HG03097 (cell line): ENCODE measurements around the gene PNKD.
"Not testable (repeated sequence)": the region's sequence is repeated elsewhere in the genome, so short reads cannot be mapped to it uniquely, and the experiment has no call there.

Experiments
- ATAC-seq: cut with Tn5 transposase; IDR thresholded peaks from one replicate; pipeline ENCODE4 v1.9.1; 2021; ENCODE audit not compliant: unreplicated experiment, low FRiP score

The PNKD gene

DNA sequence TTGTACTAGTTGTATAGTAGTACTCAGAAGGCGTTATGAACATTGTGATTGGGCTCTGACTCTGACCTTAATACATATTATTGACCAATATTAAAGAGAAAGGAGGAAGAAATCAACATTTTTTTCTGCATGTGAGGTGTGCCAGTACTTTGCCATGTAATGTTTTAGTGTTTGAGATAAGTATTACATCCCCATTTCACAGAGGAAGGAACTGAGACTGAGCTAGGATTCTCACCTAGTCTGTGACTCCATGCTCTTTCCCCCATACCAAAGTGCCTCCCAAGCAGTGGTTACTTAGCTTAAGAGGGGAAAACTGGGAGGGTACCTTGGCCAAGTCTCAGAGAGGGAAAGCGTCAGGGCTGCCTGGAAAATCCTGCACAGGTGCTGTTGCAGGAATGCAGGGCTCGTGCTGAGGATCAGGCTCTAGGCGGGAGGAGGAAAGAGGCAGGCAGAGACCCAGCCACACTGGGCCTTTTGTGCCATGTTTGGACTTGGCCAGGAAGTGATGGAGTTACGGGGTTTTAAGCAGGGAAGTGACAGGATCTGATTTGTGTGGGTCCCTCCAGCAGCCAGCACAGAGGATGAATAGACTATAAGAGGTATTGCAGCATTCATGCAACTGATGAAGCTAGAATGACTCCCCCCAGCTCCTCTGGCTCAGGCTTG is 1.7 kb downstream of the PNKD start:
- no peak for ATAC-seq

DNA sequence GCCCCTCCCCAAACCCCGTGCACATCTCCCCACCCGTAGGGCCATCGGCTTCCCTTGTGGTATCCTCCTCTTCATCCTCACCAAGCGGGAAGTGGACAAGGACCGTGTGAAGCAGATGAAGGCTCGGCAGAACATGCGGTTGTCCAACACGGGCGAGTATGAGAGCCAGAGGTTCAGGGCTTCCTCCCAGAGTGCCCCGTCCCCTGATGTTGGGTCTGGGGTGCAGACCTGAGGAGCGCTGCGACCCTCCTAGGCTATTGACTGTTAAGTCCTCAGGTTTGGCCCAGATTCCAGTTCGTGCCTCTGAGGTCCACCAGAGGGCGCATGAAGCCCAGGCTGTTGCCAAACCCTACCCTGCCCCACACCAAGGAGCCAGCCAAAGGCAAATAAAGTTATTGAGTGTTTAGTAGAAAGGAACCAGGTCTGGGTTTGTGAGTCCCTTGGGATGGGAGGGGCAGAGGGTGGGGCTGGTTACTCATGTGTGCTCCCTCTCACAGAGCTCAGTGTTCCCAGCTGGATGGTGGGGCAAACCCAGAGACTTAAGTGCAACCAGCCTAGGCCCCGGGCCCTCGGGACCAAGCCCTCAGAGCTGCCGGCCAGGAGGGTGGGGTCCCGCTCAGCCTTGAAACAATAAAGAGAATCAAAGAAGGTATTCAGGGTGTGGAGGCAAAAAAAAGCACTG is 2.4 kb downstream of the PNKD start:
- peak; percentile 25 for ATAC-seq

DNA sequence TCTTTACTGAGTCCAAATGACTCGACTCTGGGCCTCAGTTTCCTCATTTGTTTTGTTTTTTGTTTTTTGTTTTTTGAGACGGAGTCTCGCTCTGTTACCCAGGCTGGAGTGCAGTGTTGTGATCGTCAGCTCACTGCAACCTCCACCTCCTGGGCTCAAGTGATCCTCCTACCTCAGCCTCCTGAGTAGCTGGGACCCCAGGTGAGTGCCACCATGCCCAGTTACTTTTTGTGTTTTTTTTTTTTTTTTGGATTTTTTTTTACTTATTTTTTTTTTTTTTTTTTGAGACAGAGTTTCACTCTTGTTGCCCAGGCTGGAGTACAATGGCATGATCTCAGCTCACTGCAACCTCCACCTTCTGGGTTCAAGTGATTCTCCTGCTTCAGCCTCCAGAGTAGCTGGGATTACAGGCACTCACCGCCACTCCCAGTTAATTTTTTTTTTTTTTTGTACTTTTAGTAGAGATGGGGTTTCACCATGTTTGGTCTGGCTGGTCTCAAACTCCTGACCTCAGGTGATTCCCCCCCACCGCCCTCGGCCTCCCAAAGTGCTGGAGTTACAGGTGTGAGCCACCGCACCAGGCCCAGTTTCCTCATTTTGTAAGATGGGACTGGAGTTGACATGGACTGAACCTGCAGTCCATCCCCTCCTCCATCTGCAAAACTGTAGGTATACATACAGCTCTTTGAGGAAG is 3.0 kb downstream of the PNKD start:
- not testable (repeated sequence) for ATAC-seq

DNA sequence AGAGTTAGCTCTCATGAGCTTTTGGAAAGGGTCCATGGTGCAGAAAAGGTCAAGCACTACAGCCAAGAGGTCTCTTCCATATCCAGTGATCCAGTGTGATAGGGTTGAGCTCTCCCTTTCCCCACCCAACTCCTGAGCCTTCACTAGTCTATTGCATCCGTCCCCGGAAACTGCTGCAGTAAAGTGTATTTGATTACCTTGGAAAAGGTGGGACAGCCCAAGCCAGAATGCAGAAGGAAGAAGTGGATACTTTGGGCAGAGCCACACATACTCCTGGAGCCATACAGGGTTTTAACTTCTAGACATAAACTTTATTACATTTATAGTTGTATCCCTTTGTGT is 3.6 kb downstream of the PNKD start:
- no peak for ATAC-seq

DNA sequence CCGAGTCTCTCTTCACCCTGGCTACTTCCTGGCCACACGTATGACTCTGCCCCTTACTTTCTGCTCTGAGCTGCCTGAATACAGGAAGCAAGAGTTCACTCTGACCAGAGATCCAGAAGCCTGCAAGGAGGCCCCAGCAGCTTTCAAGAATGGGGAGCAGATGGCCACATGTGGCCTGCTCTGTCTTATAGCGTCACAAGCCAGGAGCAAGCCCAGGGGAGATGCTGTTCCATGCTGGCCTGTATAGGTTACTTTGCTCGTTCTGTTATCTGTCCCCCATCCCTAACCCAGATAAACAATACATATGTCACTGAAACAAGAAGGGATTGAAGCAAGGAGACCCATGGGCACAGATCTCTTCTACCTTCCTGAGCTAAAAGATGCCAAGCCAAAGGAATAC is 4.3 kb downstream of the PNKD start:
- no peak for ATAC-seq

DNA sequence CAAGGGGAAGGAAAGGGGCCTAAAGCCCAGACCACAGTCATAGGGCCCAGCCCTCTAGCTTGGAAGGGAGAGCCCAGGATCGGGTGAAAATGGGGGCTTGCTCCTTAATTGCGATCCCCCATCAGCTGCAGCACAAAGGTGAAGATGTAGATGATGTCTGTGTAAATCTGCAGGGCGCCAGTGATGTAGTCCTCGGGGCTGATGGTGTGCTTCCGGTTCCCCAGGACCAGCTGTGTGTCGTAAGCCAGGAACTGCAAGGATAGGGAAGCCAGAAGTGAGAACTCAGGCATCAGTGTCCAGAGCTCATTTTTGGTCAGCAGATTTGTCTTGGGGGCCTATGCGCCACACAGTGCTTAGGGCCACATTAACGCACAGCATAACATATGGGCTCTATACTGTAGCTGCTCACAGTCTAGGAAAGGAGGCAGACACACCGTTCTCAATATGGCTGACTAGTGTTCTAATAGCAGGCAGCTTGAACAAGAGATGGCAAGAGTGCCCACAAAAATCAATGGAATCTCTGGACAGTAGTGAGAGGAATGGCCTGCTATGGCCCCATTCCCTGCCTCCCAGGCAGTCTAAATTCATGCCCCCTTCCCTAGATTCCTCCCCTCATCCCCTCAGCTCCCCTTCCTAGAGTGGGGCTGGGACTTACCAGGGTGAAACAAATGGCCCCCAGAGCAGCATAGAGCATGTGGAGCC is 5.2 kb downstream of the PNKD start:
- no peak for ATAC-seq

DNA sequence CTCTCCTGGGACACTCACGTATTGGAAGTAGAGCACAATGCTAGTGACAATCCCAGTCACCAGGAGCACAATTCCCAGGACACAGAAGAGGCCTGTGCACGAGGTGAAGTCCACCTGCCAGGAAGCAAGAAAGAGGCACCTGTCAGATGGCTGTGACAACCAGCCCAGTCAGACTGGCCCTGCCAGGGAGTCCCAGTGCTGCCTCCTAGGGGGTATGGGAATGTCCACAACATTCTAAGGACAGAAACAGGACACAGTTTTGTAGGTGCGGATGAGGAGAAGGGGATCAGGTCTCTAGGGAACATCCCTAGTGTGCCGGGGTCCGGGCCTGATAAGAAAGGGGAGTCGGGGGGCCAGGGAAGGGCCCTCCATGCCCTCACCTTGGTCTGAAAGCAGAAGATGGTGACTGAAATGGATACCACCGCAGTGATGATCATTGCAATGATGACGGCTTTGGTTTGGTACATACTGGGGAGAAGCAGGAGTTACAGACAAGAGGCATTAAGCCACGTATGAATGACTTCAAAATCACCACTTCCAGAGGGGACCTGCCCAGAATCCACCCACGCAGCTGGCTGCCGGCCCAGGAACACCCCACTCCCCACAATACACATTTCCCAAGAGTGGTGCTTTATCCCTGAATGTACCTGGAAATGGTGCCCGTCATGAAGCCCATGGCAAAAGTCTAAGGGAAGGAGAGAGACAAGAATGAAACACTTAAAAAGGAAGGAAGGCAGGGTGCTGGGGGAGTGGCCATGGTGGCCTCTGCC is 6.9 kb downstream of the PNKD start:
- ATAC-seq: no peak

DNA sequence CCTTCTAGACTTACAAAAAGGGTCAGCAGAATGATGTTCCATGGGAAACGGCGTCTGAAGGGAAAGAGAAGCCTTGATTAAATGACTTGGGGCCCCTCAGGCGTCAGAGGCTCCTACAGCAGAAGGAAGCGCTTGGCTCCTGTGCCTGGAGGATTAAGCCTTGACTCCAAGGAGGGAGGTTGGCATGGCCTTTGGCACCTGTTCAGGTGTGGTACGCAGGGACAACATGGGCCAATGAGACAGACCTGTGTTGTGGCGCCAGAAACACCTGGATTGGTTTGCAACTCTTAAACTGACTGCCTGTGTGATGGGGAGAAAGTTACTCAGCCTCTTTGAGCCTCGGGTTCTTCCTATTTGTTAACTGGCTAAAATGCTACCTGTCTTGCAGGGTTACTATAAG is 7.6 kb downstream of the PNKD start:
- no peak for ATAC-seq

DNA sequence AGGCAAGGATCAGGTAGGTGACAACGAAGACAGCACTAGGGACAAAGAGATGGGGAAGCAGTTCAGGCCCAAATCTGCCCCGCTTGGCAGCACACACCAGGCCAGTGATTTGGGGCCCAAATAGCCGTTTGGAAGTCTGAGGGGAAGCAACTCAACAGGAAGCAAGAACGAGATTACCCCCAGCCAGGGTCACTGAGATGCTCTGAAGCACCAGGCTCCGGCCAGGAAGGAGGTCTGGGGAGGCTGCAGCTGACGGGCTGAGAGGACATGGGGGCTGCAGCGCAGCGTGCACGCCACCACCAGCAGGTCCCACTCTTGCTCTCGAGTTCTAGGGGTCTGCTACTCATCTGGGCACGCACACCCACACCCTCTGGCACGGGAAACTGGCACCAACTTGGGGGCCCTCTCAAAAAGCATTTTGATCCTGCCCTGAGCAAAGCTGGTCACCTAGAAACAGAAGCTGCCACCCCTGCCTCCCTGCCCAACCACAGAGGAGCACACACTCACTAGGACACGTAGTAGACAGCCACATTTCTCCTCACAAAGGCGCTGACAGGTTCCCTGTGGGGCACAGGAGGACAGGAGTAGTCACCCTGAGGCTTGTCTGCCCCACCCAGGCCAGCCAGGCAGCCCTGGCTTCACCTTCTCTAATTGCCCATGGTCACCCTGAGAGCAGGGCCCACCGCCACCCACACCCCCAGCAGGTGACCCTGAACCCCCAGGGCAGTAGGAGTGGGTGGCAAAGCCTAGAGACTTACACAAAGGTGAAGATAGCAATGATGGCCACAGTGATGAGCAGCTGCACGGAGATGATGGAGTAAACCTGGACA is 8.4 kb downstream of the PNKD start:
- ATAC-seq: no peak

DNA sequence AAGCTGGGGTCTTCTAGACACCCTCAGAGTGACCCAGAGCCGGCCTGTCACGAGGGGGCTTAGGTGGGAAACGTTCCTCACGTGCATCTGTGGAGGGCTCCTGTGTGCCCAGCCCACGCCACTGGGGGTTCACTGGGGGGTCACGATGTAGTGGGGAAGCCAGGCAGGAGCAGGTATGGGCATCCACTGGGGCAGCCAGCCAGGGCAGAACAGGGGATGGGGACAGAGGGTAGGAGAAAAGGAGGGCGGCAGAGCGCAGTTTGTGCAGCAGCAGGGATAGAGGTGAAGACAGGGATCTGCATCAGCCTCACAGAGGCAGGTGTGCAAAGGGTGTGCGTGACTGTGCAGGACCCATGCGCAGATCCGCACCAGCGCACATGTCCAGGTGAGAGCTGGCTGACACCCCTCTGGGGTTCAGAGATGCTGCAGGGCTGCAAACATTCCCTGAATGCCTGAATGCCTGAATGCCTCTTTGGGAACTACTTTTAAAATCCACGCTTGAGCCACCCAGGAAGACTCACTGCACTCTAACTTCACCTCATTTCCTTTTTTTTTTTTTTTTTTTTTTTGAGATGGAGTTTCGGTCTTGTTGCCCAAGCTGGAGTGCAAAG is 10.0 kb downstream of the PNKD start:
- no peak for ATAC-seq

DNA sequence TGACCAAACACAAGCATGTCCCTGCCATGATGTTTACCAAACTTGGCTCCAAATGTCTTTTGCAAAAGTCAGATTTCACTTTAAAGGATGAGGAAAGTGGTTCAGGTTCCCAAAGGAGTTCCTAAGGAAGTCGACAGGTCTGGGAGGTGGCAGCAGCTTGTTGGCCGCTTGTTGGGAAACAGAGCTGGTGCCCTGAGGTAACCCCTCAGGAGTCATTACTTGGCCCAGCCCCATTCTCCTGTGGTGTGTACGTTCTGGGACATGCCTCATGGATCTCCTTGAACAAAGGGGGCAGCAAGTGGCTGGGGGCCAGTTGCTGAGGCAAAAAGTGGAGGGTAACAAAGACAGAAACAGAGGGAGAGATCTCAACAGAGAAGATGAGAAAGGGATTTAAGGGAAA is 11.1 kb downstream of the PNKD start:
- no peak for ATAC-seq

DNA sequence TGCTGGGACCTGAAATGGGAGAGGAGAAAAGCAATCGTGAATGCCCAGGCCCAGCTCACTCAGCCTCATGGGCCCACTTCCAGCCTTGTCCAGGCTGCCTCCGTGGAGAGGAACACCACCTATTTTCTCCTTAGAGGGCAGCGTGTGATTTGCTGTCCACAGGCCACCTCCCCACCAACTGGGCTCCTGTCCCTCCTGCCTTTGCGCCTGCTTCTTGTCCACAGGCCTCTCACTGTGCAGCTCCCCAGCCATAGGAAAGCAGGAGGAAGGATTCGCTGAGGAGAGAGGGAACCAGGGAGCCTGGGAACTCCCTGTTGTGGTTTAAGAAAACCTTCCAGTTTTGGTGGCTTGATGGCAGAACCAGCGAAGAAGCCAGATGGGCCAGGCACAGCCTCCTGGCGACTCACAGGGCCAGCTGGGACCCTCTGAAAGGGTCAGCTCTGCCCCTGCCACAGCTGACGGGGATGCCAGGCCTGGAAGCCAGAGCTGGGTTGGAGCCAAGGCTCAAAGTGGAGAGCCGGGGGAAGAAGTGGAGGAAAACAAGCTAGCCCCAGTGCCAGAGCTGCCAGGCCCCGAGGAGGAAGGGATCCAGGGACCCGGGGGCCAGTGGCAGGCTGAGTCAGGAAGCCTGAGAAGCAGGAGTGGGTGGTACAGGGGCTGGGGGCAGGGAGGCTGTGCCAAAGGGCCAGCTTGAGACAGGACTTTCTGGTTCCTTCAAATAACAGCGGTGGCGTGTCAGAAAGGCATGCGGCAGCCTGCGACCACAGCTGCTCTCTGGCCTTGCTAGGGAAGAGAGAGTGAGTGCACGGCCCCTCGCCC is 12.1 kb downstream of the PNKD start:
- ATAC-seq: no peak

DNA sequence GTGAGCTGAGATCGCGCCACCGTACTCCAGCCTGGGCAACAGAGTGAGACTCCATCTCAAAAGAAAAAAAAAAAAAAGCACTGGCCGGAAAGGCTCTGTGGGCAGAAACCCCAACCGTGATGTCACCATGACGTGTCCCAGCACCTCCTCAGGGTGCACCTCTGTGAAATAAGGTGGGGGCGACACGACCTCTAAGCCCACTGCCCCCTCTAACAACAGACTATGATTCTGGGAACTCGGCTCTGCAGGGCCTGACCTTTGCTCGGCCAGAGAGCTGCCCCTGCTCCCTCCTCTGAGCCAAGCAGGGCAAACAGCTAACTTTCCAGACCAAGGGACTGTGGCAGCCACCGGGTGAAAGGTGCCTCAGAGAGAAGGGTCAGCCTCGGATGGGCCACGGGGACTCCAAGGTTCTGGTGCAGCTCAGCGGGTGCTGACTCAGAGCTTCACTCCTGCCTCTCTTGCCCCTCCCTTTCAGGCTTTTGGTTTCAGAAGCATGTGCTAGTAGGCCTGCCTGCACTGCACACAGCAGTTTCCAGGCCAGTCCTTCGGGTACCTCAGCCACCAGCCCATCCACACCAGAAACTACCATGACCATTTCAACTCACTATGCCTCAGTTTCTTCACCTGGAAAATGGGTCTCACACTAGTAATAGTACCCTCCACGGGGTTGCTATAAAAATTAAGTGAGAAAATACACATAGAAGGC is 13.9 kb downstream of the PNKD start:
- ATAC-seq: no peak

DNA sequence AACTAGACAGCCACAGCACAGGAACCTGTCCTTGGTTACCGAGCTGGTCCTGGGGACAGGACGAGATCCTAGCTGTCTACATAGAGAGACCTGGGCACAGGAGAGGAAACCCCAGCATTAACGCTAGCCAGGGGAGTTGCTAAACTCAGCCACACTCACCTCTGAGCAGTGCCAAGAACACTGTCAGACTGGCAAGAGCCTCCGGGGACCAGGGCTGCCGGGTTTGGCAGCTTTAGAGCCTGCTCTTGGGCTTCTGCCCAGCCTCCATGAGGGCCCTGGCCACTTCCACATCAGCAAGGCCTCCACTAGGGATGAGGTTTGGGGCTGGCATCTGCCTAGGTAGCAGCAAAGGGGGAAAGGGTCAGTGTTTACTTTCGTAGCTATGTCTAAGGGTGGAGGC is 15.3 kb downstream of the PNKD start:
- ATAC-seq: no peak

DNA sequence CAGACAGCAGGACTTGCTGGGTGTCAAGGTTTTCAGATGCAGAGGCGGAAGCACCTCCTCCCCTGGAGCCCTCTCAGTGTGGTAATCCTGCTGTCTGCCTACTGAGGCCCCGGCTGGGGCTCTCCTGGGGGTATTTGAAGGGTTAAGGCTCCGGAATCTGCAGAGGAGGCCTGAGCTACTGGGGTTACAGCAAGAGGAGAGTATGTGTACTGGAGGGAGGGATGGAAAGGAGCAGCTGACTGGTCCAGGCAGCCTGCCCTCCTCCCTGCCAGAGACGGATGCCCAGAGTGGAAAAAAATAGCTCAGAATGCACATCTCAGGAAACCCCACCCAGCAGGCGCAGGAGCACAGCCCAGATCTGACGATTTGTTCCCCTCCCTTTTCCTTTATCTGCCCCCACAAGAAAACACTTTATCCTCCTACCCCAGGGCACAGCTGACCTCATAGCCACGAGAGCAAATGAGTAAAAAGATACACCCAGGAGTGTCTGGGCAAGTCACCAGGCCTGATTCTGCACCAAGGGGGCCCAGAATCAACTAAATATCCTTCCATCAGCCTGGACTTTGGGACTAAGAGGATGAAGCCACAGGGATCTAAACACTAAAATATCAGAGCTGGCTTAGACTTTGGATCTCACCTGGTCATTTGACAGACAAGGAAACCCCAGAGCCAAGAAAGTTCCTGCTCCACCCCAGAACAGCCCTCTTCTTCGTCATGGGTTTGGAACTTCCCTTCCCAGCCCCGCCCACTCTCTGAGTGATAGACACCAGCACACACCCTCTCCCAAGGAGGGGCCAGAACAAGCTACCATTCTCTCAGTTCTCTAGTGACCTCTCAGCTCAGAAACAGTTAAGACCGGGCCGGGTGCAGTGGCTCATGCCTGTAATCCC is 16.5 kb downstream of the PNKD start:
- peak; percentile 50 for ATAC-seq

DNA sequence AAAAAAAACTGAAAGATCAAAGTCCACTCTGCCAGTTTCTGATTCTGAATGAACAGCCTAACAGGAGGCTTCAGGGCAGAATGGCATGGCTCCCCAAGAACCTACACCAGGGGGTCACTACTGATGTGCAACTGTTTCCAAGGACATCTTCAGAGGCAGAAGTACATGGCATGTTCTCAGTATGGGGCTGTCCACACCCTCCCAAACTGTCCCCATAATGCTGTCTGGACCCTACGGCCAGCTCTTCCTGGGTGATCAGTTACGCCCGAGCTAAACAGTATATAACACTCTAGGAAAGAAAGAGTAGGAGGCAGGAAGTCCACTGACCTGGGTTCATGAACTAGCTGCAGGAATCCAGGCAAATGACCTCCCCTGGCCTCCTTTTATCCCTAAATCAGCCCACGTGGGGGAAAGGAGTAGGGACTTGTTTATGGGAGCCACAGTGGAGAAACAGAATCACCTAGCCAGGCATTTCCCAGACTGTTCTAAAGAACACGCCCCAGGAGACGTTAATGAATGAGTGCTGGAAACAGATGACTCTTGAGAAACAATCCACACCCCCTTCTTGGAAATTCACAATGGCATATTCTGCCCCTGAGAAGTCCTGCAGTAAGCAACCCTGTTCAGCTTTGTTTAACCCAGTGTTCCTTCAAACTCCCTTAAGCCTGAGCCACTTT is 19.5 kb downstream of the PNKD start:
- ATAC-seq: no peak
